Stromal cell of bone marrow (primary cell): ENCODE measurements around the gene GBP4.

Experiments
- DNase-seq: peaks from one replicate; pipeline ENCODE4 v3.0.0-alpha.2; 2012; ENCODE audit warnings: low read depth

The GBP4 gene

GRCh38 chr1:89170170-89171066, 28.3 kb downstream of the GBP4 start:
- no peak for DNase-seq

- DNase-seq = no peak
Observed at GRCh38 chr1:89169166-89169565, 29.6 kb downstream of the GBP4 start.

GRCh38 chr1:89167590-89168230, 31.0 kb downstream of the GBP4 start:
- no peak for DNase-seq

GRCh38 chr1:89166705-89167104, 32.0 kb downstream of the GBP4 start:
- no peak for DNase-seq

- no peak for DNase-seq
Observed at GRCh38 chr1:89165811-89166210, 32.9 kb downstream of the GBP4 start.

GRCh38 chr1:89151047-89151446, 47.7 kb downstream of the GBP4 start:
- DNase-seq = no peak

GRCh38 chr1:89149976-89150375, 48.8 kb downstream of the GBP4 start:
- no peak for DNase-seq

GRCh38 chr1:89149229-89149628, 49.5 kb downstream of the GBP4 start:
- DNase-seq = no peak

GRCh38 chr1:89147678-89148658, 50.8 kb downstream of the GBP4 start:
- no peak for DNase-seq

- DNase-seq = no peak
Observed at GRCh38 chr1:89146721-89147120, 52.0 kb downstream of the GBP4 start.

- no peak for DNase-seq
Observed at GRCh38 chr1:89143484-89143883, 55.3 kb downstream of the GBP4 start.

GRCh38 chr1:89142160-89142559, 56.6 kb downstream of the GBP4 start:
- no peak for DNase-seq

GRCh38 chr1:89133747-89134146, 65.0 kb downstream of the GBP4 start:
- no peak for DNase-seq
